GM18511 (cell line): ENCODE results near the gene CEP192.
"Not testable (repeated sequence)": the region's sequence is repeated elsewhere in the genome, so short reads cannot be mapped to it uniquely, and the experiment has no call there.

Experiments
- ATAC-seq: cut with Tn5 transposase; IDR thresholded peaks from one replicate; pipeline ENCODE4 v1.9.1; 2021; ENCODE audit warnings: mild to moderate bottlenecking, moderate library complexity; ENCODE audit not compliant: unreplicated experiment

Gene CEP192

DNA sequence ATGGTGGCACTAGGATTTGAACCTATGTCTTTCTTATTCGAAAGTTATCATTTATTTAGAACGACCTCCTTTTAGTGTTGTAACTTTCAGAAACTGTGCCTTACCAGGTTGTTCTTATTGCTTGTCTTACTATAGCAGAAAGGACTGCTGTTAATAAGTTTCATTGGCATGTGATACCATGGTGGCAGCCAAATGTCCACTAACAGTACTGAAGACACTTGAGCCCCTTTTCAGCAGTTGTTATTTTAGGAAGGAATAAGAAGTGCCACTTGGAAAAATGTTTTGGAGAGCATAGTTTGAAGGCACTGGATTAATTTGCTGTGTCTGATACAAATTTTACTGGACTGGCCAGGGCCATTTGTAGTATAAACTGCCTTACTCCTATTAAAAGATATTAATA, 37.7 kb downstream of the CEP192 start:
- no peak for ATAC-seq

DNA sequence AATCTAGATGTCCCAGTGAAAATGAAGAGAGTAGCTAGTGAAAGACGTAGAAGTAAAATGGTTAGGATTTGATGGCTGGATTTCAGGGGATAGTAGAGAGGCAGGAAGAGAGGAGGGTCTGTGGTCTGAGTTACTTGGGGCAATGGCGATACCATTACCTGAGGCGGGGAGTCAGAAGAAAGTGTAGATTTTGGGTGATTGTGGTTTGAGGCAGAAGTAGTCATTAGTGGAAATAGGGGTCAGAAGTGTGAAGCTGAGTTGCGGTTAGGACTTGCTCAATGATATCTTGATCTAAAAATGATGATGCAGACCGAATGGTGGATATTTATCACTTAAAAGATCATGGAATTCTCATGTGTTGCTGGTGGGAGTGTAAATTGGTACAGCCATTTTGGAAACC, 41.0 kb downstream of the CEP192 start:
- no peak for ATAC-seq

GRCh38 chr18:13035249-13035914, 44.2 kb downstream of the CEP192 start:
- ATAC-seq, result no peak

- ATAC-seq, result no peak
These were observed 45.6 kb downstream of the CEP192 start for GRCh38 chr18:13036622-13037320.

DNA sequence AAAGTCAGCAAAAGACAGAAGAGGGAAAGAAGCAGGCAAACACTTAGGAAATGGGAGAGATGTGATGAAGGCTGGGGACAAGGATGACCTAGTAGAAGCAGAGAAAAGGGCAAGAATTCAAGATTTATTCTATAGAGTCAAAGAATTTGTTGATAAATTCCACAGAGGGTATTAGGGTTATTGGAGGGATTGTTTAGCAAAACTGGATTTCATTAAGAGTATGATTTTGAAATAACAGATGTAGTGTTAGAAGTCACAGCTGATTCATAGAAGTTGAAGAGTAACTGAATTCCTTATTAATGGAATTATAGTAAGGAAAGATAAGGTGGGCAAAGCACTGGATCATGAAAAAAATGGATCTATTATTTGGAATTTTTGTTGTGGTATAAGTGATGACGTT, 48.6 kb downstream of the CEP192 start:
- no peak for ATAC-seq

- ATAC-seq, result no peak
These were observed 51.9 kb downstream of the CEP192 start for GRCh38 chr18:13043066-13043465.

GRCh38 chr18:13048061-13048595, 57.0 kb downstream of the CEP192 start:
- ATAC-seq, result no peak

GRCh38 chr18:13051159-13051558, 60.0 kb downstream of the CEP192 start:
- no peak for ATAC-seq

- peak; percentile 84 for ATAC-seq
These were observed 60.8 kb downstream of the CEP192 start for GRCh38 chr18:13051950-13052349.

- no peak for ATAC-seq
These were observed 63.2 kb downstream of the CEP192 start for GRCh38 chr18:13054336-13054735.

GRCh38 chr18:13061630-13062189, 70.5 kb downstream of the CEP192 start:
- no peak for ATAC-seq

DNA sequence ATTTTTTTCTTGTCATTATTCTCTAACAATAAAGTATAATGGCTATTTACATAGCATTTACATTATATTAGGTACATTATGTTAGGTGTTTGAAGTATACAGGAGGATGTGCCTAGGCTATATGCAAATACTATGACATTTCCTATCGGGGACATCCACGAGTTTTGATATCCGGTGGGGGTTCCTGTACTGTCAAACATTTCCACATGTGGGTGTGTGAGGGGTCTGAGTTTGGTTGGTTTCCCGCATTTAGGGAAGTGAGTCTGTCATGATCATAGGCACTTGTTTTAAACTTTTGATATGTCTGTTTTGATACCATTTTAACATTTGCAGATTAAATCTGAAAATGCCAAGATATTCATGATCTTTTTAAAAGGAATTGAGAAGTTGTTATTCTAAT, 76.0 kb downstream of the CEP192 start:
- ATAC-seq, result peak; percentile 57

DNA sequence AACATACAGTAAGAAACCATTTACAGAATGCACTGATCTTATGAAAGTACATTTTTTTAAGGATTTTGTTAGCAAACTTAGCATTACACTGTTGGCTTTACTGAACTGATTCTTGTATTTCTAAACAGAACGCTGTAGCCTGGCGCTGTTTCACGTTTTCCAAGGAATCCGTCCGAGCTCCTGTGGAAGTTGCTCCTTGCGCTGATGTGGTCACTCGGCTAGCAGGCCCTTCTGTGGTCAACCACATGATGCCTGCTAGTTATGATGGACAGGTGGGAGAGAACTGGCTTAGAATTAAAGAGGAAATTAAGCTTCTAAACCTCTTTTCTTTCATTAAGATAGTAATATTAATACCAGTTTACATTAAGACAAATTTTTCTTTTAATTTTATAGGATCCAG, 76.8 kb downstream of the CEP192 start:
- ATAC-seq, result no peak

GRCh38 chr18:13070460-13070859, 79.3 kb downstream of the CEP192 start:
- ATAC-seq, result no peak

DNA sequence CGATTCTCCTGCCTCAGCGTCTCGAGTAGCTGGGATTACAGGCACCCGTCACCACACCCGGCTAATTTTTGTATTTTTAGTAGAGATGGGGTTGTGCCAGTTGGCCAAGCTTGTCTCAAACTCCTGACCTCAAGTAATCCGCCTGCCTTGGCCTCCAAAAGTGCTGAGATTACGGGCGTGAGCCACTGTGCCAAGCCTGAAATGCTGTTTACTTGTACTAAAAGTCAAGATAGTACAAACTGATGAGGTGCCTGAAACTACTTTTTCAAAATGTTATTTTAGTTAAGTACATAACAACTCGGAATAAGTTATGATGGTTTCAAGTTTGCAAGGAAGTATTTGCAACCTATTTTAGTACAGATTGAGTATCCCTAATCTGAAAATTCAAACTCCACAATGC, 85.7 kb downstream of the CEP192 start:
- no peak for ATAC-seq

GRCh38 chr18:13077473-13077872, 86.3 kb downstream of the CEP192 start:
- no peak for ATAC-seq

- ATAC-seq, result not testable (repeated sequence)
These were observed 86.9 kb downstream of the CEP192 start for GRCh38 chr18:13078065-13078464.

GRCh38 chr18:13086906-13087305, 95.7 kb downstream of the CEP192 start:
- no peak for ATAC-seq

- ATAC-seq, result no peak
These were observed 104.3 kb downstream of the CEP192 start for GRCh38 chr18:13095466-13095865.

- no peak for ATAC-seq
These were observed 105.1 kb downstream of the CEP192 start for GRCh38 chr18:13096232-13096631.

DNA sequence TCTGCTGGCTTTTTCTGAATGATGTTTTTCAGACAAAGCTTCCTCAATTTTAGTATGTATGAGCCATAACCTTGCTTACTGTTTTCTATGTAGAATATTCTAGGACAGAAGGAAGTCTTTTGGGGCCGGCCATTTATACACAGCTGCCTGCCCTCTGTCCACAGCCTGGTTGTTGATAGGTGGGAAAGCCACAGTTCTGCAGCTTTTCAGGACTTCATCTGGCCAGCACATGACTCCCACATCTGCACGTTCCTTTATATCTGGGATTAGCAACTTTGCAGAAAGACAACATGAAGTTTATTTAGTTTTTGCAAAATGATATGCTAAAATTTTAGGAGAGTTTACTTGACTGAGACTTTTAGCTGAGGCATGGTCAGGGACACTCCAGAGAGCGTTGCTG, 105.6 kb downstream of the CEP192 start:
- no peak for ATAC-seq

DNA sequence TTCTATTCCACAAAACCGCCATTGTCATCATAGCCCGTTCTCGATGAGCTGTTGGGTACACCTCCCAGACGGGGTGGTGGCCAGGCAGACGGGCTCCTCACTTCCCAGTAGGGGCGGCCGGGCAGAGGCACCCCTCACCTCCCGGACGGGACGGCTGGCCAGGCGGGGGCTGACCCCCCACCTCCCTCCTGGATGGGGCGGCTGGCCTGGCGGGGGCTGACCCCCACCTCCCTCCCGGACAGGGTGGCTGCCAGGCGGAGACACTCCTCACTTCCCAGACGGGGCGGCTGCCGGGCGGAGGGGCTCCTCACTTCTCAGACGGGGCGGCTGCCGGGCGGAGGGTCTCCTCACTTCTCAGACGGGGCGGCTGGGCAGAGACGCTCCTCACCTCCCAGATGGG, 106.9 kb downstream of the CEP192 start:
- ATAC-seq, result not testable (repeated sequence)
